HG03103 (cell line): ENCODE data around the gene EWSR1.

Experiments used
- ATAC-seq: cut with Tn5 transposase; IDR thresholded peaks from one replicate; pipeline ENCODE4 v1.9.1; 2021; ENCODE audit warnings: low read depth; ENCODE audit not compliant: unreplicated experiment

EWSR1 gene

GRCh38 chr22:29315286-29316140 lies 47.4 kb downstream of the EWSR1 start, which contains the start of gene RASL10A:
Gene RASL10A (minus strand): TSS chr22:29315697. CDS start chr22:29315246, 451 bp downstream.
- ATAC-seq, result no peak

GRCh38 chr22:29316141-29316828 lies 48.2 kb downstream of the EWSR1 start:
- no peak for ATAC-seq

- no peak for ATAC-seq
These were observed 49.9 kb downstream of the EWSR1 start for GRCh38 chr22:29317827-29318454.

GRCh38 chr22:29319072-29319471 lies 51.0 kb downstream of the EWSR1 start:
- no peak for ATAC-seq

DNA sequence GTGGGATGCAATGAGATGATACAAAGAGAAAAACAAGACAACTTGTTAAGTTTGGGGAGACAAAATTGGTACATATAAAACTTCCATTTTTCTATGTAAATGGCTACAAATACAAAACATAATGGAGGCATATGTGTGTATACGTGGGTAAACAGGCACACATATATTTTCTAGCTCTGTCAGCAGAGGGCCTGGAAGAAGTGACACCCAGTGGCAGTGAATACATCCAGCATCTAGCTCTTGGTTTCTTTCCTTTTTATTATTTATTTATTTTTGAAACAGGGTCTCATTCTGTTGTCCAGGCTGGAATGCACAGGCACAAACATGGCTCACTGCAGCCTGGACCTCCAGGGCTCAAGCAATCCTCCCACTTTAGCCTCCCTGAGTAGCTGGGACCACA lies 52.5 kb downstream of the EWSR1 start:
- ATAC-seq, result no peak

DNA sequence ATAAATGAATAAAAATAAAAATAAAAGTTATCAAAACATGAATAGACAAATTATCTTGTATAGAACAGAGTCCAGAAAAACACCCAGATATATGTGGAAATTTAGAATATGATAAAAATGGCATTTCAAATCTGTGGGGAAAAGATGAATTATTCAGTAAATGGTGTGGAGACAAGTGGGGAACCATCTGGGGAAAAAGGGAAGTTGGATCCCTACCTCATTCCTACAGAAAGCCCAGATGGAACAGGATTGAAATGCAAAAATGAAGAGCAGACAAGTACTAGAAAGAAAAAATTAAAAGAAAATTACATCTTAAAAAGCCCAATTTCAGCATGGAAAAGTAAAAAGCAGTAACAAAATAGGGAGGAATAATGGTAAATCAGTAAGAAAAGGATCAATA lies 55.6 kb downstream of the EWSR1 start:
- no peak for ATAC-seq

GRCh38 chr22:29325356-29325755 lies 57.3 kb downstream of the EWSR1 start:
- no peak for ATAC-seq

DNA sequence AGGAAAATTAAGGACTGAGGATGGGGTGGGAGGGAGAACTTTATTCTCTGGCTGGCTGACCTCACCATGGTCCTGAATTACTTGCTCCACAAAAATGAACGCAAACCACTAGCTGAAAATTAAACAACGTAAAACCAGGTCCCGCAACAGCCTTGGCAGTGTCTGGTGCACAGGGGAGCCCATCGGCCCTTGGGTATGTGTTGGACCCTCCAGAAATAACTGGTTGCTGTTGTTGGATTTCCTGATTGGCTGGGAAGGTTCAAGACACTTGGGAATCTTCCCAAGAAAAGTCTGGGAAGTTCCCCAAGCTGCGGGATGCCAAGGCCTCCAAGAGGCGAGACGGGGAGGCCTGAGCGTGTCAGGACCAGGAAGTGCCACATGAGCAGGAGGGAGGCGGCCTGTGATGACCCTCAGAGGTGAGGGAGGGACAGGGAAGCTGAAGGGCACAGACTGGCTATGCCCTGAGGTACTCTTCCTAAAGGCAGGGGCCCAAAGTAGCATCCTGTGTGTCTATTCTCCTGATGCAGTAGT lies 57.8 kb downstream of the EWSR1 start:
- ATAC-seq, result no peak

DNA sequence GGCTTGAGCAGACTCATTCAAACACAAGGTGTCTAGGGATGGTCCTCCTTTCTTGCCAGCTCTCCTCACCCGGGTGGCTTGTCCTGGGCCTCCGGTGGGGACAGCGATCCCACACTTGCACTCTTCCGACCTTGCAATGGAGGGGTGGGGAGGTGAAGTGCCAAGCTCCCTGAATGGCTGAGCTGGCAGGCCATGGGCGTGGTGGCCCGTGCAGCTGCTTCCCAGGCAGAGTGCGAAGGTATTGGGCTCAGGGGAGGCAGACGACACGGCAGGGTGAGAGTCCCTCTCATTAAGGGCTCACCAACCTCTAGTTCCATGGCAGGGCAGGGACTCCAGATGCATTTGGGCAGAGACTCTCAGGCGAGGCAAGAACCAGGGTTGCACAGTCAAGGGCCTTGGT lies 58.4 kb downstream of the EWSR1 start:
- no peak for ATAC-seq

DNA sequence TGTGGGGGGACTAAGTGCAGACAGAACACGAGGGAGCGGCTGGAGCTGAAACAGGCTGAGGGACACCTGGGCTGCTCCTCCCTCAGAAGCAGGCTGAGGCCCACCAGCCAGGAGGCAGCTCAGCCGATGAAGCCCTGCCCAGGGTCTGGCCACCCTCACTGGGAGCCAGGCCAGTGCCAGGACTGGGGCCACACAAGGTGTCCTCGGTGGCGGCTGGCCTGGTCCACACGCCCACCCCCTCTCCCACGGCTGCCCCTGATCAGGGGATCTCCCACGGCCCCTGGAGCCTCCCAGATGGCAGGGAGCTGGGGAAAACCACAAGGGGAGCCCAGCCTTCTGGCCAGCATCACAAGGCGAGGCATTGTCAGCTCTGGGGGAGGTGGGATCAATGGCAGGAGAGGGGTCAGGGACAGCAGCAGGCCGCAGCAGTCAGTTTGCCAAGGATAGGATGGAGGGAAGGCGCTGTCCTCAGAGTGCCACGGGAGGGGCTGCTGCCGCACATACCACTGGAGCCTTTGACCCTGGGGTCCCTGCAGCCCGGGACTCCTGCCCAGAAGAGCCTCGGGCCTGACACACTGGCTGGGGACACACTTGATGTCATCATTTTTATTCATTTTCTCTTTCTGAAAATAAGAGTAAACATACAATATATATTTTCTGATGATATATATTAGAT lies 59.2 kb downstream of the EWSR1 start:
- ATAC-seq, result no peak

DNA sequence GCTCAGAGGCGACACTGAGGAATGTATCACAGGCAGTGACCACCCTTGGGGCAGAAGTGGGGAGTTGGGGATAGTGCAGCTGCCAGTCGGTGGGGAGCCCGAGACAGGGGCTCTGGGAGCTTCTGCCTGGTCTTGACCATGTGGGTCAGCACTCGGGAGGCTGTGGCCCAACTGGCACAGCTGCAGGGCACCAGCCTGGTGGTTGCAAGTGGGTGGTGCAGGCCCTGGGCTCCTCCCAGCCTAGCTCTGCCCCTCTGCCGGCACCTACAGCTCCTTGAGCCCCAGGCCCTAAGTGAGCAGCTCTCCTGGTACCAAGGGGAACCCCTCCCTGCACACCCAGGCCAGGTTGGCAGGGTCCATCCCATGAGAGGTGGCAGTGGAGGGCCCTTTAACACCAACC lies 60.0 kb downstream of the EWSR1 start:
- no peak for ATAC-seq

DNA sequence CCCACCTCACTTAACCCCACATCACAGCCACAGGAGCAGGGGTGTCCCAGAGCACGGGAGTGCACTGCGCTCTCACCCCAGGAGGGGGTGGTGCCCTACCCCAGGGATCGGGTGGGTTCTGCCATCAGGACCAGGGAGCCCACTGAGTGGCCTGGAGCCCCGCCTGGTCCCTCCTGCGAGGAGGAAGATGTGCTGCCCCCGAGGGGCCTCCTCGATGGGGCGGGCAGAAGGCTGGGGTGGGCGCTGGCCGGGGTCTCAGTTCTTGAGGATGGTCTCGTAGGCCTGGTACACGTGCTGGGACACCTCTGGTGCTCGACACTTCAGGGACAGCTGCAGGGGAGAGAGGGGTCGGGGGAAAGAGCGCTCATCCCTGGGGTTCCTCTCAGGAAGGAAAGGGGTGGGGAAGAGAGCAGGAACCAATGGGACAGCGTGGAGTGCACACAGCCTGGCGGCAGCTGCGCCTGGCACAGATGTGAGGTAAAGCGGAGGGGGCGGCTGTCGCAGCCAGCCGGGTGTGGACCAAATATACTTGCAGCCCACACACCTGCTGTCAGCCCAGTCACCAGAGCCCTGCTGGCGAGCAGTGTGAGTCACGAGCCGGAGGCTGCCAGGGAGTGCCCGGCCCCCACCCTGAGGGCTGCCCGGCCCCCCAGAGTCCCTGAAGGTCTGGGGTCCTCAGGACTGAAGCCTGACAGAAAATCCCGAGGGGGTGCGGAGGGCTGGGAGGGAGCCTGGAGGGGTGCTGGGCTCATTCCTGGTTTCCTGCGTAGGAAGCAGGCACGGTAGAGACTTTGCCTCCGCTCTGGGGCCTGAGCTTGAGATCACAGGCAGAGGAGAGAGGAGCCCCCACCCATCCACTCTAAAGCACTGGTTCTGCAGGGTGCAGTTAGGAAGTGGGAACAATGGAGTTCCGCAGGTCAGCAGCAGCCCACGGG lies 60.8 kb downstream of the EWSR1 start:
- ATAC-seq, result no peak

GRCh38 chr22:29329581-29329980 lies 61.5 kb downstream of the EWSR1 start:
- ATAC-seq, result no peak

DNA sequence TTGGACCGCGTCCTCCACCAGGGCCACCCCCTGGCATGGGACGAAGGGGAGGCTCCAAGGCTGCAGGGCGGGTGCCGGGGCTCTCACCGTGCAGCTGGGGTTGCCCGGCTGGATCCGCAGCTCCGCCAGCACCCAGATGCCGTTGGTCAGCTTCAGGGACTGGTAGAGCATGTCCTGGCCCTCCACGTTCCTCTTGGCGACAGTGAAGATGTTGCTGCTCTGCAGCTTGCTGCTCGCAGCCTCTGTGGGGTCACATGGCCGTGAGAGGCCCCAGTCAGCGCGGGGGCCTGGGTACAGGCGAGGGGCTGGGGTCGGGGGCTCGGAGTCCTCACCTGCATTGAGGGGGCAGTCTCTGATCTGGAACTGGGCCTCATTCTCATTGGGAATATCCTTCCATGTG lies 62.2 kb downstream of the EWSR1 start:
- ATAC-seq, result no peak

DNA sequence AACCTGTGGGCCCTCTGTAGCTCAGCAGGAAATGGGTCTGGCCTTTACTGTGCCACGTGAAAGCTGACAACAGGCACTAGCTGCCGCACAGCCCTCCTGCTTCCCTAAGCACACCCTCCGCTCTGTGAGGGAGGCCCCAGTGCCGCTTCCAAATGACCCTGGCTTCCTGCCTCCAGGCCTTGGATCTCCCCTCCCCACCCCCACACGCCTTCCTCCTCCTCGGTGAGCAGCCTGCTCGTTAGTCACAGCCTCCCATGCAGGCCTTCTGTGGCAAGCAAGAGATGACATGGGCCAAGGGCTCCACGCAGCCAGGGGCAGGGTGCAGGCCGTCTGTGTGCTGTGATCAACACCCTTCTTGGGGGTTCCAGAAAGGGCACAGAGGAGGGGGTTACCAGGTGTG lies 62.7 kb downstream of the EWSR1 start:
- ATAC-seq, result no peak

- ATAC-seq, result no peak
These were observed 63.1 kb downstream of the EWSR1 start for GRCh38 chr22:29331213-29331612.

DNA sequence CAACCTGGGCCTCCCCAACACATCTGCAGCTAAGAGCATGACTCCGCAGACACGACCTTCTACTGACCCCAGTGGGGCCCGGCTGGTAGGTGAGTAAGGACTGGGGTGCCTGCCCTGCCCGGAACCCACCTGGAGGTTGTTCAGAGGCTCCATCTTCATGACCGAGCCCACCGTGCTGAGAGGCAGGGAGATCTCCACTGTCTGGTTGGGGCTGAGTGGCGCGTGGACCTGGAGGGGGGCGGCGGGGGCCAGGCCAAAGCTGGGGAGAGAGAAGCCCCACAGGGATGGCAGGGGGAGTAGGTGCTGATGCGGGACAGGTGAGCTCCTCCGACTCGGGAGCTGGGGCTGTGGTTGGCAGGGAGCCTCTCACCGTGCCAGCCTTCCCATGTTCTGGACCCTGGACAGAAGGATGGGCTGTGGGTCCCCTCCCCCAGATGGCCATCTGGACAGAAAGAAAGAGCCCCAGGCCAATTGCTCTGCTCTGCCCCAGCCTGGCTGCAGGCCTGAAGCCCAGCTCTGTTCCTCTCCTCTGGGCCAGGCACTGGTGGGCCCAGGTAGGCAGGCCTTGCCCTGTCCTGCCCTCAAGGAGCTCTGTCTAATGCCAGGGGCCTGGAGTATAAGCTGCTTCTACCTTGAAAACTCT lies 63.7 kb downstream of the EWSR1 start:
- ATAC-seq, result no peak

DNA sequence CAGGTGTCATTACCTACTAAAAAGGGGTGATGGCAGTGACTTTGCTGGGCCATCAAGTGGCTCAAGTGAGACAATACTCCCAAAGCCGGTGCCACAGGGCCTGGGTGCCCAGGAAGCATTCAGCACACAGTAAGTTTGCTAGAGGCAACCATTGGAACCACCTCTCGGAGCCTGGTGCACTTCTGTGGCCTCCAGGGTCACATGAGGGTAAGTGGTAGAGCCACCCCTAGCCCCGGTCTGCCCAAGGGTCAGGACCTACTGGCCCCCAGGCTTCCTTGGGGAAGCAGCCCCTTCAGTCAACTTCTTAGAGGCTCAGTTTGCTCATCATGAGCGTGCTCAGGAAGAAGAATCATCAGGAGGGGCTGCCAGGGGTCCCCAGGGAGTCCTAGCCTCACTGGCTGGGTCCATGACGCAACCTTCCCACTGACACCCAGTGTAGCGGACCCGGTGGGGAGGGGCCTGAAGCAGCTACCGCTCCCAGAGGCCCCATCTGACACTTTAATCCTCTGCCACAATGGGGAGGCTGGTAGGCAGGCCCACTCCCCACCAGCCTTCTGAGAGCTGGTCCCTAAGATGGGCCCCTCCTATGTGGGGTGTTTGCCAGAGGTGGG lies 64.9 kb downstream of the EWSR1 start:
- ATAC-seq, result no peak

- no peak for ATAC-seq
These were observed 66.1 kb downstream of the EWSR1 start for GRCh38 chr22:29334148-29334547.
